Bronchus fibroblast of lung (primary cell): ENCODE measurements around the gene THTPA. TPM values are rescaled to one million over a fixed set of nuclear protein-coding genes. Genes with fewer than 3 reads are reported as not detected.

ENCODE experiments used
- total RNA-seq: library from RNA; depleted of rRNA; stranded (reverse); fragments of >200 nt; gene quantifications from 2 replicates; pipeline ENCODE4 v1.2.3, GENCODE V29; 2015

THTPA gene
- total RNA-seq = 10.0 and 16.1 TPM in 2 replicates

DNA sequence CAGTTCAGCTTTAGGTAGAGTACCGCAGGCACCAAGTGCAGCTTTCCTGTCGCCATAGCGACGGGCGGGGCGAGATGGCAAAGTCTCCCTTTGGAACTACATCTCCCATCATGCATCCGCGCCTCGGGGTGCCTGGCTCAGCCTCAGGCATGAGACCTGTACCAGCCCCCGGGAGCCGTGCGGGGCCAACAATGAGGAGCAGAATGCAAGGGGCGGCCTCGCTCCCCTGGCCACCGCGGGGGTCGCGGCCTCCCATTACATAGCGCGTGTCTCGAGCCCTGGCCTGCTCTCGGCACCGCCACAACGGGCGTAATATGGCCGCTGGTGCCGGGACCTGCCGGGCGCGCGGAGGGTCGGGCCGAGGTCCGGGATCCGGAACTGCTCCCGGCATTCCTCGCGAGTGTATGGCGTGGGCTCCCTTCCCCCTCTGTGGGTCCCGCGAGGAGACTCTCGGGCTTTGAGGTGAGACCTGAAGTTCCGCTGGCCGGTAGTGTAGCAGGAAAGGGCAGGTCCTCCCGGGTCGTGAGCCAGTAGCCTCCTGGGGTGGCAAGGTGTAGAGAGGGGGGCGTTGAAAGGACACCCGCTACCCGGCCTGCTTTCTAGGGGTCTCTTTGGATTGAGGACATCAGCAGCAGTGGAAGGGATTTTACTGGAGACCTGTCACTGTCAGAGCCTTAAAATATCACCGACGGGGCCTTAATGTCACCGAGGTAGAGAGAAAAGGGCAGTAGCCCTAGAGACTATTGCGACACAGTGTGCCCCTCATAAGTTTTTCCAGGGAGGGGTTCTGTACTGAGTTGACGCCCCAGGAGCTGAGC, at the start of gene THTPA:
TSS of gene THTPA (plus strand) at position 390 of the 818 bp plus-strand sequence. CDS start 487 bp downstream, outside the sequence.

GRCh38 chr14:23551266-23552028, 4.6 kb upstream of the THTPA start, which contains the start of gene ZFHX2:
Gene ZFHX2 (minus strand): TSS chr14:23551765. CDS start chr14:23535325, 16,440 bp downstream.

GRCh38 chr14:23567186-23568020, 11.3 kb downstream of the THTPA start, which contains the start of gene AP1G2:
Gene AP1G2 (minus strand): TSS chr14:23567791. CDS start chr14:23567314, 477 bp downstream.

DNA sequence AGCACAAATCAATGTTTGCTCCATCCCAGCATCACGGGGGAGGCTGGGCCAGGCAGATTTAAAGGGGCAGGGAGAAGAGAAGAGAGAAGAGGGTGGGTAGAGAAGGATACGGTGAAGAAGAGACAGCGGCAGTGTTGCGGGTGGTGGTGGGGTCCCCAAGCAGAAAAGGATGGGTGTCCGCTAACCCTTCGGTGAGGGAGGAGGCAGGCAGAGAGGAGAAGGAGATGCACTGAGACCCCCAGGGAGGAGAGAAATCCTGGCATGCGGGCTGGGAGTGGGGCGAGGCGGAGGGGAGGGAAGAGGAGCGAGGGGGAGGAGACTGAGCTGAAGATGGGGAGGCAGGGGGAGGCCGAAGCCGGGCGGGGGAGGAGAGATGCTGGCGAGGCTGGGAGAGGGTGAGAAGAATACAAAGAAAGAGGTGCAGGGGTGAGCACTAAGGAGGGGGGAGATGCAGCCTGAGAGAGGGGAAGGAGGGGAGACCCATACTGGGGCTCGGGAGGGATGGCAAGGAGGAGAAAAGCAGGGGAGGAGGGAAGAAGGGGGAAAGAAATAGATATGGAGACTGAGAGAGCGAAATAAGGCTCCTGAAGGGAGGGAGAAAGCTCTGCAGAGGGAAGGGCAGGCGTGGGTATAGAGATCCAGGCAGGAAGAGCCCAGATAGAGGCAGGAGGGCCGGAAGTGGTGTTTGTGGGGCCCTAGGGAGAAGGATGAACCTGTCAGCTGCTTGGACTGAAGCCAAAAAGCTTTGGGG, 22.7 kb downstream of the THTPA start, which contains the start of gene JPH4:
TSS of gene JPH4 (minus strand) at position 231 of the 751 bp plus-strand sequence. CDS start 1,337 bp downstream, outside the sequence.

Other genes starting within 250 kb of the THTPA start
- gene BCL2L2, start 249.4 kb upstream of the THTPA start, total RNA-seq = 10.7 and 13.4 TPM in 2 replicates
- 53.5 and 67.3 TPM in 2 replicates for gene PABPN1, start 234.8 kb upstream of the THTPA start, total RNA-seq
- 10.4 and 13.8 TPM in 2 replicates for gene SLC22A17, start 203.4 kb upstream of the THTPA start, total RNA-seq
- 14.3 and 15.8 TPM in 2 replicates for gene EFS, start 191.1 kb upstream of the THTPA start, total RNA-seq
- gene IL25, start 183.5 kb upstream of the THTPA start, total RNA-seq = not detected in 2 replicates
- 0.67 and 0.89 TPM in 2 replicates for gene CMTM5, start 179.2 kb upstream of the THTPA start, total RNA-seq
- gene MYH6, start 148.0 kb upstream of the THTPA start, total RNA-seq = not detected in 2 replicates
- gene MYH7, start 120.6 kb upstream of the THTPA start, total RNA-seq = not detected in 2 replicates
- 23.3 and 30.6 TPM in 2 replicates for gene NGDN, start 86.6 kb upstream of the THTPA start, total RNA-seq
- gene ZFHX2, start 4.5 kb upstream of the THTPA start, total RNA-seq = 0.15 and 0.17 TPM in 2 replicates
- 17.5 and 18.6 TPM in 2 replicates for gene AP1G2, start 11.5 kb downstream of the THTPA start, total RNA-seq
- gene JPH4, start 22.5 kb downstream of the THTPA start, total RNA-seq = not detected in 2 replicates
- gene DHRS2, start 80.1 kb downstream of the THTPA start, total RNA-seq = not detected in 2 replicates